GM19395 (cell line): ENCODE results near the gene OR2A25.

Experiments used
- ATAC-seq: cut with Tn5 transposase; IDR thresholded peaks from one replicate; pipeline ENCODE4 v1.9.1; 2021; ENCODE audit warnings: mild to moderate bottlenecking, moderate library complexity; ENCODE audit not compliant: unreplicated experiment

OR2A25 gene

DNA sequence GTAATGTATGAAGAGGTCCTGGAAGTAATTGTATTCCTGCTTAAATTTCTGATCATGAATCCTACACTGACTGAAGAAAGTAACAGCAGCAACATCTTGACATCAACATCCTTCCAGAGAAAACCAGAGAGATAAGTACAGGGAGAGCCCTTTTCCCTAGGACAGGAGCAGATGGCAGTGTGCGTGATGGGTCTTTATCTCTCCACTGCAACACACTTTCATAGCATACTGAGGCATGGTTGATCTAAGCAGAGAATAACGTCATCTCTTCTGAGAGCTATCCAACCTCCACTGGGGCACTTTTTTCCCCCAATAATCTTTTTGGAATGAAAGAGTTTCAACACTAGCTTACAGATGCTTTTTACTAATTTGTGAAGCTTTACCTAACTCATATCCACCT is 342 bp downstream of the OR2A25 start:
- ATAC-seq: no peak

DNA sequence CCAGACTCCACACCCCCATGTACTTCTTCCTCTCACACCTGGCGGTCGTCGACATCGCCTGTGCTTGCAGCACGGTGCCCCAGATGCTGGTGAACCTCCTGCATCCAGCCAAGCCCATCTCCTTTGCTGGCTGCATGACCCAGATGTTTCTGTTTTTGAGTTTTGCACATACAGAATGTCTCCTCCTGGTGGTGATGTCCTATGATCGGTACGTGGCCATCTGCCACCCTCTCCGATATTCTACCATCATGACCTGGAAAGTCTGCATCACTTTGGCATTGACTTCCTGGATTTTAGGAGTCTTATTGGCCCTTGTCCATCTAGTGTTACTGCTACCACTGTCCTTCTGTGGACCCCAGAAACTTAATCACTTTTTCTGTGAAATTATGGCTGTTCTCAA is 4.8 kb downstream of the OR2A25 start:
- no peak for ATAC-seq

DNA sequence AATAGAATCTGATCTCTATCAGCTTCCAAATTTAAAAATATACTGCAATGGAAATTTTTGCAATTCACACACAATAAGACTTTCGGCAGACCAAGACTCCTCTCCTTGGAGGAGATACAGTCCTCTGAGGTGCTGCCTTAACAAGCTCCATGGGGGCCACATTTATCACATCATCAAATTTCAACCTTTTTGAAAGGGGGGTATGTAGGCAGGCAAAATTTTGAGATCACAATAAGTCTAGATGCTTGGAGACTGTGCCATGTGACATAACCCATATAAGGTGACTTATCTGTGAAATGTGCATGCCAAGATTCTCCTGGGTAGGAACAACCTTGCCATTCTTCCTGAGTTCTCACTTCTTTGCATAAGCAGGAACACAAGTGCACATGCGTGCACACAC is 16.4 kb downstream of the OR2A25 start, which contains the start of gene OR2A12:
TSS of gene OR2A12 (plus strand) at position 301 of the 400 bp plus-strand sequence. CDS start 8,830 bp downstream, outside the sequence.
- ATAC-seq: no peak

DNA sequence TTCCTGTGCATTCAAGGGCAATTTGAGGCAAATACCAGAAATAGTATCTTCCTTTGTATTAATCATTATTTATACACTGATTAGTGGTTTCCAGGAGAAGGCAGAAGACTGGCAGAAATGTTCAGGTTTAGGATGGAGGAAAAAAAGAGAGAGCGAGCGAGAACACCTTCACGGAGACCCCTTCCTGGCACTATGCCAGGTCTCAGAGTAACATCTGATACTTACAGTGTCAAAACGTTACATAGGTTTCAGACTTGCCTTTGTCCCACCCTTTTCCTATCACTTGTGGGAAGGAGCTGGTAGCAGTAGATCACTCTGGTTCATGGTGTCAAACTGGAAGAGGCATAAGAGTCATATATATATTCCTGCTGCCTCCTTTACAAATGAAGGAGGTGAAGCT is 17.1 kb downstream of the OR2A25 start:
- no peak for ATAC-seq

DNA sequence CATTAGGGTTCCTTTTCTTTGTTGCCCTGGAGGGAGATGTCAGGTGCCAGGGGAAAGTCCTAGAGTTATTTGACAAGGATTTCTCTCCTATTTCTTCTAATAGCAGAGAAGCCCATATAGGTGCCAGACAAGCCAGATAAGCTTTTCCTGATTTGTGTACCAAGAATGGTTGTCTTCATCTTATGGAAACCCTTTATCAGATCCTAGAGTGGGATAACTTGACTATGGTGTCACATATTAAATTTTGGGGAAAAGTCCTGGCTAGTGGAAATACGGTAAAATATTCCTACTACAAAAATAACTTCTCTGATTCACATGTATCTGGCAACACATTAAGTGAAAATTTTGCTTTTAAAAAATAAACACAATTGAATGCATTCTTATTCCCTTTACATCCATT is 17.6 kb downstream of the OR2A25 start:
- no peak for ATAC-seq

DNA sequence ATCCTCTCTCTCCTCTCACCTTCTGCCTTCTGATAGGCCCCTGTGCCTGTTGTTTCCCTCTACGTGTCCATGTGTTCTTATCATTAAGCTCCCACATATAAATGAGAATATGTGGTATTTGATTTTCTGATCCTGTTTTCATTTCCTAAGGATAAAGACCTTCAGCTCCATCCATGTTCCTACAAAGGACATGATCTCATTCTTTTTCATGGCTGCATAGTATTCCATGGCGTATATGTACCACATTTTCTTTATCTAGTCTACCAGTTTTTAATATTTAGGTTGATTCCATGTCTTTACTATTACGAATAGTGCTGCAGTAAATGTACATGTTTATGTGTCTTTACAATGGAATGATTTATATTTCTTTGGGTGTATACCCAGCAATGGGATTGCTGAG is 21.1 kb downstream of the OR2A25 start:
- ATAC-seq: no peak

DNA sequence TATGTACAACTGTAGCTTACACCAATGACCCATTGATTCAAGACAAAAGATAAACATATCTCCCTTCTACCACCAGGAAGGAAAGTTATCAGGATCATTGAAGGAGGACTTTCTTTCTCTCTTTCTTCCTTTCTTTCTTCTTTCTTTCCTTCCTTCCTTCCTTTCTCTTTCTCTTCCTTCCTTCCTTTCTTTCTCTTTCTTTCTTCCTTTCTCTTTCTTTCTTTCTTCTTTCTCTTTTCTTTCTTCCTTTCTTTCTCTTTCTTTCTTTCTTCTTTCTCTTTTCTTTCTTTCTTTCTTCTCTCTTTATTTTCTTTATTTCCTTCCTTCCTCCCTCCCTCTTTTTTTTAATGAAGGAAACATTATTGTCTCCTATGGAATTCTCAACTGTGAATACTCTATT is 29.2 kb downstream of the OR2A25 start:
- no peak for ATAC-seq

DNA sequence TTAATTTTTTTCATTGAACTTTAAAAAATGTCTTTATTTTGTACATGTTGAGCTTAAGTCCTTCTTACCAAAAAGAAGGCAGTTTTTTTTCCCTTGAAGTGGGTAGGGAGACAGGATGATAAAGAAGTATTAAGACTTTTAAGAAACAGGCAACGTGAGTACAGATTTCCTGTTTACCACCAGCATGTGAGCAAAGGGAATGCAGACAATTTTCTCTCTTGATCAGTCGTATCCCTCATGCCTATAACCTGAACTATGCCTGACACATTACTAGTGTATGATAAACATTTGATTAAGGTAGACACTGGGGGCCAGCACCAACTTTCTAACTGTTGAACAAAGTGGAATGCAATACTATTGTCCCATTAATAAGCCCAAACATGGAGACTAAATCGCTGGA is 31.0 kb downstream of the OR2A25 start:
- ATAC-seq: no peak

DNA sequence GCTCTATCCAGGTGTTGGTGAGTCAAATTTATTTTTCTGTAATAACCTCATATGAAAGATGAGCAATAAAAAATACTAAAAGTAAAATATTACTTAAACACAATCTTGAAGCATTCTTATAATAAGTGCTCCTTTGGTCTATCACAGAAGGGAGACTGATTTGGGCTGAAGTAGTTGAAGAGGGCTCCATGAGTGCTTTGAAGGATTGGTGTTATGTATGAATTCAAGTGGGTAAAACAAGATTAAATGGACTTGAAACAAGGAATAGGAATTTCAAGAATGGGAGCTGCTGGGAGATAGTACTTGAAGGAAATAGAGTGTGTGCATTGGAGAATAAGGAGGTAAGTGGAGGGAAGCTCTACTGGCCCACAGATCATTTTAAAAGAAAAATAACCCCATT is 32.4 kb downstream of the OR2A25 start:
- no peak for ATAC-seq

DNA sequence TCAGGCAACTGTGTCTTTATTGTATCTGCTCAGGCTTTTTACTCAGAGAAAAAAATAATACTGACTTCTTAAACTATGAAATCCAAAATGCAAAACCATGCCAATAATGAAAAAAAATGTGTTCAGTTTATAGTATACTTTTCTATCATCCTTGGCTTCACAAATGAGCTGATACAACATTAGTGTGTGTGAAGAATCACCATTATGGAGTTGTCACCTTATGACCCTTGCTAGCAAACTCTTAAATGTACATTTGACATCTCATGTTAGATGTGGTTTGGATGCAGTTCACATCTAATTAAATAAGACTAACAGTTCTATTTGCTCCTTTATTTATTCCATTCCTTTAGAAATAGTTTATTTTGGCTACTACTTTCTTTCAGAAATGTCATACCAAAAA is 35.6 kb downstream of the OR2A25 start:
- ATAC-seq: no peak

DNA sequence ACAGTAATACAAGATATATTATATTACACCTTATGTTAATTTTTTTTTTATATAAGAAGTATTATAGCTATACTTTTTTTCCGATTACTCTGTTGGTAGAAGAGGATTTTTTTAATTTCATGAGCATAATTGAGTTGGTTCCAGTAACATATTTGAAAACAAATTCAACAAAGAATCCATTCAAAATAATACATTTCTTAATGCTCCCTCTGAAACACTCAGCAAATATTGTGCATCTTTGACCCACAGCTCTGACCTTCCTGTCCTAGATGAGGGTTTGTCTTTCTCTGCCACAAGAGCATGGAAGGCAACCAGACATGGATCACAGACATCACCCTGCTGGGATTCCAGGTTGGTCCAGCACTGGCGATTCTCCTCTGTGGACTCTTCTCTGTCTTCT is 39.7 kb downstream of the OR2A25 start, which contains the start of gene OR2A2:
TSS of gene OR2A2 (plus strand) at position 301 of the 400 bp plus-strand sequence. CDS start at position 301, 0 bp downstream.
- no peak for ATAC-seq

DNA sequence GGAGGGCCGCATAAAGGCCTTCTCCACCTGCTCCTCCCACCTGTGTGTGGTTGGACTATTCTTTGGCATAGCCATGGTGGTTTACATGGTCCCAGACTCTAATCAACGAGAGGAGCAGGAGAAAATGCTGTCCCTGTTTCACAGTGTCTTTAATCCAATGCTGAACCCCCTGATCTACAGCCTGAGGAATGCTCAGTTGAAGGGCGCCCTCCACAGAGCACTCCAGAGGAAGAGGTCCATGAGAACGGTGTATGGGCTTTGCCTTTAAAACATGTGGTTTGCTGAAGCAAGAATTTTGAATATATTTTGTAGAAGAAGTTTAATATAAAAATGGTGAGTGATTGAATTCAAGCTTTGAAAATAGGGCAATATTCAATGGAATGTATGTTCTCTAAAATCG is 40.7 kb downstream of the OR2A25 start:
- ATAC-seq: no peak

DNA sequence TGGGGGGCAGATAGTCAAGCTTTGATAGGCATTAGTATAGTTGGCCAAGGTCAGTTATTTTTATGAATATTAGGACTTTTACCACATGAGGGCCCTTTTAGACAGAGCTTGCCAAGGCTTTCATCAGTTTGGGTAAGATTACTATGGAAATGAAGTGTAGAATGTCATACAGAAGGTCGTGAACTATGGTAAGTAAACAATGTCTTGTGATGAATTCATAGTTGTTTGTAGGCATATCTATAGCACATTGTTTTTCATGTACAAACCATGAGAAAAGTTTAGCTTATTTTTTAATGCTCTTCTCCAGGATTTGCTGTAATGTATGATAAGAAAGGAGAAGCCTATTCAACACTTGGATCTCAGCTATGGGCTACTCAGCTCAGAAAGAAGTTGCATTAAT is 44.0 kb downstream of the OR2A25 start:
- no peak for ATAC-seq

DNA sequence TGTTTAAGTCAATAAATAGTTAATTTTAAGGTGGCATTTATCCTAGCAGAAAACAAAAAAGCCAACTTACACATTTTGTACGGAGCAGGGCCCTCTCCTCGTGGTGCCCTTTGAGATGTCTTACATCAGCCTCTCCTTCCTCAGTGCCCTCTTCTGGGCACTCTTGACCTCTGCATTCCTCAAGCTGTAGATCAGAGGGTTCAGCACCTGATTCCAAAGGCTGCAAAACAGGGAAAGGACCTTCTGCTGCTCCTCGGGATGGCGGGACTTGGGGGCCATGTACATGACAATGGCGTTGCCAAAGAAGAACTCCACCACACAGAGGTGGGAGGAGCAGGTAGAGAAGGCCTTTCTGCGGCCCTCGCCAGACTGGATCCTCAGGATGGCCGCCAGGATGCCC is 48.7 kb downstream of the OR2A25 start:
- no peak for ATAC-seq

DNA sequence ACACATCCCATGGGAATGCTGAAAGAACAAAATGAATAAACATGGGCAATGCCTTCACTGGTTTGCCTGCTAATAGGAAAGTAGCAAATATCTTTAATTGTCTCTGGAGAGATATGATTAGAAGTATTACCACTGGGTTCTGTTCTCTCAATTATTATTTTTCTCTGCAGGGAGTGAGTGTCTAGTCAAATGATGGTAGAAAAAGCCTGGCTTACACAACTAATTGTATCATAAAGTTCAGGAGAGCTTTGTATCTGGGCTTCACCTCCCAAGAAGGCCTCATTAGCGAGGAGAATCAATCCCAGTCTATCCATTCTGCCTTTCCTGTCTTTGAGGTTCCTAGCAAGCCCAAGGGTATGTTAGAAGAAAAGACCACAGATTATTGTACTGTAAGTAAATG is 53.3 kb downstream of the OR2A25 start, which contains the start of gene OR2A14:
TSS of gene OR2A14 (plus strand) at position 301 of the 400 bp plus-strand sequence. CDS start 5,937 bp downstream, outside the sequence.
- ATAC-seq: no peak
